NB4 (cell line): Measurements from ENCODE around the gene HGD.

Experiments used
- CTCF ChIP-seq: IDR thresholded peaks from one replicate; pipeline ENCODE4 v1.5.1; 2012; ENCODE audit warnings: low read depth, low read length
- MAX ChIP-seq: IDR thresholded peaks from 2 replicates; pipeline ENCODE4 v1.6.1; 2011; ENCODE audit warnings: low read depth, low read length
- MYC ChIP-seq: IDR thresholded peaks from 2 replicates; pipeline ENCODE4 v1.6.1; 2011; ENCODE audit warnings: low read depth, low read length
- POLR2A ChIP-seq: IDR thresholded peaks from 2 replicates; pipeline ENCODE4 v1.6.1; 2011; ENCODE audit warnings: mild to moderate bottlenecking; ENCODE audit not compliant: insufficient read length; ENCODE audit errors: extremely low read depth

GRCh38 chr3:120684896-120685295 lies 2.9 kb upstream of the HGD start:
- TF ChIP-seq POLR2A: no peak
- no peak for TF ChIP-seq CTCF
- no peak for TF ChIP-seq MYC
- no peak for TF ChIP-seq MAX
